GM12872 (cell line): ENCODE results near the gene AGTR1.

ENCODE experiments used
- CTCF ChIP-seq: IDR thresholded peaks from 3 replicates; pipeline ENCODE4 v1.5.1; 2011; ENCODE audit warnings: low read depth, mild to moderate bottlenecking, low read length, moderate library complexity; ENCODE audit not compliant: insufficient read depth

The AGTR1 gene

DNA sequence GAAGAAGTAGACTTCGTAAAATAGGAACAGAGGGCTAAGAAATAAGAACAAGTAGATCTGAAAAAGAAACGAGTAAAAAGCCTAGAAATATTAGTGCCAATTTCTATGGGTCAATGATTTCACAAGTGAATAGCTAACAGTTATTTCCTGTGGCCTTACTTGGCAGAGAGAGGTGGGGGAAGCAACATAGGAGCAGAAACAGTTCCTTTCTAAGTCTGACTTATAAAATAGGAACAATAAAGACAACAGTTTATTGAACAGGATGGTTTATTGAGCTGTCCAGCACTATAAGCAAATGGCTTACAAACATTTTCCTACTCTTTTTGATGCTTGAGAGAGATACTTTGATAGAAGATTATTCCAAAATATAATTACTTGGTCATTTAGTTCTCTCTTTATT is 37.9 kb downstream of the AGTR1 start:
- TF ChIP-seq CTCF = no peak

DNA sequence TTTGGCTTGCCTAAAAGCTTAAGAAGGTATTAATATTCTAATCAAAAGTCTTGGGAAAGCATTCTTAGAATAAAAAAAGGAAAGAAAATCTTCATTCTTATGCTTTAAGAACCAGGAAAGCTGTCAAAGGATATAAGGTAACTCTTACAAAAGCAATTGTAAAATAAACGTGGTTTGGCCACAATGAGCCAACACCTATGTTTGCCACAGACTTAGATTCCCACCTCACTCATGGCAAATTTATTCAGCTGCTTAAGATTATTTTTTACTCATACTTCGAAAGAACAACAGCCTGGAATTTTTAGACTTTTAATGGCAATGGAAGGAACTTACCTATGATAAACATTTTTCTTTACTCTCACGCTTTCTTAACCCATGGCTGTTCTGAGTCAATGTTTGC is 38.4 kb downstream of the AGTR1 start:
- no peak for TF ChIP-seq CTCF

- TF ChIP-seq CTCF = no peak
Measured at GRCh38 chr3:148737104-148737530, 39.4 kb downstream of the AGTR1 start.

GRCh38 chr3:148739720-148740119 is 42.0 kb downstream of the AGTR1 start:
- TF ChIP-seq CTCF = no peak

- TF ChIP-seq CTCF = no peak
Measured at GRCh38 chr3:148740291-148740690, 42.6 kb downstream of the AGTR1 start.

- TF ChIP-seq CTCF = no peak
Measured at GRCh38 chr3:148741219-148741618, 43.5 kb downstream of the AGTR1 start.

GRCh38 chr3:148742118-148742517 is 44.4 kb downstream of the AGTR1 start:
- no peak for TF ChIP-seq CTCF

DNA sequence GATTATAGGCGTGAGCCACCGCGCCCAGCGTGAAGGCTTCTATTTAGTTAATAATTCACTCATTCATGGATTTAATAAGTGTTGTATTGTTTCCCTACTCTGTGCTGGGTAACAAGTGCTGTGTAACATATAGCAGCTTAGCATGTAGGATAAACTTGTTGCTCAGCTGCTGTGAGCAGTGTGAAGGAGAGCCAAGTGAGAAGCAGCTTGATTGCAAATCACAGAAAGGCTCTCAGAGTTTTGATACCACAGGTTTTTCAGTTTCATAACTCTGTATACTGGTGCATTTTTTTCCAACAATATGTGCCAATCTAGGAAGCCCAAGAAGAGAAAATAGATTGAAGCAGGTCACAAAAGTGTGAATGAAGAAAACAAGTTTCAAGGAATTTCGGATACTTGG is 48.4 kb downstream of the AGTR1 start:
- TF ChIP-seq CTCF = no peak
